ENCODE measurements around the gene SLC14A1. TPM values are rescaled to one million over a fixed set of nuclear protein-coding genes. Genes with fewer than 3 reads are reported as not detected.

SLC14A1 gene
- polyA plus RNA-seq, 1 experiment: 0.77 TPM

- TF ChIP-seq, protein P1, sequence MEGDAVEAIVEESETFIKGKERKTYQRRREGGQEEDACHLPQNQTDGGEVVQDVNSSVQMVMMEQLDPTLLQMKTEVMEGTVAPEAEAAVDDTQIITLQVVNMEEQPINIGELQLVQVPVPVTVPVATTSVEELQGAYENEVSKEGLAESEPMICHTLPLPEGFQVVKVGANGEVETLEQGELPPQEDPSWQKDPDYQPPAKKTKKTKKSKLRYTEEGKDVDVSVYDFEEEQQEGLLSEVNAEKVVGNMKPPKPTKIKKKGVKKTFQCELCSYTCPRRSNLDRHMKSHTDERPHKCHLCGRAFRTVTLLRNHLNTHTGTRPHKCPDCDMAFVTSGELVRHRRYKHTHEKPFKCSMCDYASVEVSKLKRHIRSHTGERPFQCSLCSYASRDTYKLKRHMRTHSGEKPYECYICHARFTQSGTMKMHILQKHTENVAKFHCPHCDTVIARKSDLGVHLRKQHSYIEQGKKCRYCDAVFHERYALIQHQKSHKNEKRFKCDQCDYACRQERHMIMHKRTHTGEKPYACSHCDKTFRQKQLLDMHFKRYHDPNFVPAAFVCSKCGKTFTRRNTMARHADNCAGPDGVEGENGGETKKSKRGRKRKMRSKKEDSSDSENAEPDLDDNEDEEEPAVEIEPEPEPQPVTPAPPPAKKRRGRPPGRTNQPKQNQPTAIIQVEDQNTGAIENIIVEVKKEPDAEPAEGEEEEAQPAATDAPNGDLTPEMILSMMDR (IDR thresholded peaks at IDR 0.05; ENCODE audit: insufficient read depth, low read depth, low read length): no peak
- CTCF ChIA-PET: interaction anchor here (0.9 to 3.9 kb wide), 4 partner anchors 10 to 100 kb away, joined by 3 to 12 read pairs (median 4); no protein-coding TSS in a partner anchor
- Histone ChIP-seq H3K4me3 (ENCODE audit: low read depth, low read length) (no peak overlapping the region), H3K27me3 (ENCODE audit: control insufficient read depth, insufficient read depth, low read length) (no peaks in the 10 kb centered on the region), H3K36me3 (ENCODE audit: control insufficient read depth, insufficient read depth, low read length) (no peaks in the 10 kb centered on the region)
- POLR2A ChIA-PET: interaction anchor here (0.7 kb wide), 1 partner anchor 1266 kb away, joined by 3 read pairs; no protein-coding TSS in a partner anchor
- no peak for DNase-seq (ENCODE audit: low read depth)
Observed at GRCh38 chr18:45787346-45787745, 63.4 kb downstream of the SLC14A1 start.

GRCh38 chr18:45788861-45789260 lies 64.9 kb downstream of the SLC14A1 start:
- H3K27me3 ChIP-seq (ENCODE audit: control insufficient read depth, insufficient read depth, low read length): no peaks in the 10 kb centered on the region
- H3K4me3 ChIP-seq (ENCODE audit: low read depth, low read length): no peak overlapping the region
- H3K36me3 ChIP-seq (ENCODE audit: control insufficient read depth, insufficient read depth, low read length): no peaks in the 10 kb centered on the region
- CTCF ChIA-PET: interaction anchor here (1.4 to 3.9 kb wide), 2 partner anchors 13 to 50 kb away, joined by 4 to 12 read pairs; no protein-coding TSS in a partner anchor
- DNase-seq (ENCODE audit: low read depth): no peak
- TF ChIP-seq, protein P1 (IDR thresholded peaks at IDR 0.05; ENCODE audit: insufficient read depth, low read depth, low read length): no peak
- POLR2A ChIA-PET: no interaction called here

GRCh38 chr18:45792506-45793263 lies 68.7 kb downstream of the SLC14A1 start:
- Histone ChIP-seq H3K4me3 (ENCODE audit: low read depth, low read length) (no peak overlapping the region), H3K27me3 (ENCODE audit: control insufficient read depth, insufficient read depth, low read length) (no peaks in the 10 kb centered on the region), H3K36me3 (ENCODE audit: control insufficient read depth, insufficient read depth, low read length) (no peaks in the 10 kb centered on the region)
- DNase-seq (ENCODE audit: low read depth): no peak
- ChIA-PET POLR2A (no interaction called here), CTCF (no interaction called here)
- TF ChIP-seq, protein P1 (IDR thresholded peaks at IDR 0.05; ENCODE audit: insufficient read depth, low read depth, low read length): no peak

- Histone ChIP-seq H3K36me3 (ENCODE audit: control insufficient read depth, insufficient read depth, low read length) (no peaks in the 10 kb centered on the region), H3K27me3 (ENCODE audit: control insufficient read depth, insufficient read depth, low read length) (no peaks in the 10 kb centered on the region), H3K4me3 (ENCODE audit: low read depth, low read length) (no peak overlapping the region)
- POLR2A ChIA-PET: no interaction called here
- TF ChIP-seq, protein P1 (IDR thresholded peaks at IDR 0.05; ENCODE audit: insufficient read depth, low read depth, low read length): no peak
- DNase-seq (ENCODE audit: low read depth): peak; percentile 87
- CTCF ChIA-PET: no interaction called here
Observed at GRCh38 chr18:45793264-45793965, 69.4 kb downstream of the SLC14A1 start.

- CTCF ChIA-PET: interaction anchor here (0.8 to 1.2 kb wide), 3 partner anchors 13 to 79 kb away, joined by 3 to 4 read pairs (median 3); no protein-coding TSS in a partner anchor
- POLR2A ChIA-PET: interaction anchor here (0.6 kb wide), 1 partner anchor 61 kb away, joined by 10 read pairs; no protein-coding TSS in a partner anchor
- no peak overlapping the region for H3K4me3 ChIP-seq (ENCODE audit: low read depth, low read length)
- TF ChIP-seq, protein P1 (IDR thresholded peaks at IDR 0.05; ENCODE audit: insufficient read depth, low read depth, low read length): no peak
- no peaks in the 10 kb centered on the region for H3K36me3 ChIP-seq (ENCODE audit: control insufficient read depth, insufficient read depth, low read length)
- H3K27me3 ChIP-seq (ENCODE audit: control insufficient read depth, insufficient read depth, low read length): no peaks in the 10 kb centered on the region
- DNase-seq (ENCODE audit: low read depth): no peak
Observed at GRCh38 chr18:45801416-45802004, 77.5 kb downstream of the SLC14A1 start.

Data from BJ (cell line).